Activated naive CD8-positive, alpha-beta T cell treated with anti-CD3 and anti-CD28 coated beads, Interleukin-2, amount 10 ng/mL, durations not matched to agents 7 days and 5 days (primary cell): Measurements from ENCODE around the gene IDNK. TPM values are rescaled to one million over a fixed set of nuclear protein-coding genes. Genes with fewer than 3 reads are reported as not detected.

Experiments
- ATAC-seq: fragments of 150-1000 bp; cut with Tn5 transposase; one replicate; pipeline ENCODE4 v1.10.0; 2021; ENCODE audit warnings: low read depth, moderate library complexity
- POLR2A ChIA-PET: fragments of 350-600 bp; sonication (Branson Sonifier 250); formaldehyde crosslinking; loops from one replicate; lab custom pipeline; 2021; ENCODE audit warnings: antibody characterized with exemption; lab: Charles Lee
- DNase-seq: peaks from one replicate; pipeline ENCODE4 v3.0.0; 2021
- H3K27ac Mint-ChIP-seq: one replicate; pipeline ENCODE4 v1.8.0; 2022; ENCODE audit warnings: mild to moderate bottlenecking, mixed read lengths
- H3K27me3 Mint-ChIP-seq: one replicate; pipeline ENCODE4 v1.8.0; 2022; ENCODE audit warnings: mild to moderate bottlenecking, moderate library complexity, mixed read lengths
- H3K36me3 Mint-ChIP-seq: one replicate; pipeline ENCODE4 v1.8.0; 2021; ENCODE audit warnings: mild to moderate bottlenecking, mixed read lengths
- H3K4me1 Mint-ChIP-seq: one replicate; pipeline ENCODE4 v1.8.0; 2021; ENCODE audit warnings: mixed read lengths
- H3K4me3 Mint-ChIP-seq: one replicate; pipeline ENCODE4 v1.8.0; 2022; ENCODE audit warnings: mild to moderate bottlenecking, moderate library complexity, mixed read lengths
- H3K9me3 Mint-ChIP-seq: one replicate; pipeline ENCODE4 v1.8.0; 2021; ENCODE audit warnings: mixed read lengths
- total RNA-seq, 2 experiments: library from RNA; stranded (reverse); gene quantifications; one replicate each; pipeline ENCODE4 v1.2.3, GENCODE V29; 2021

IDNK gene
- total RNA-seq, 2 experiments from 2014 or later, result 8.3 to 9.8 TPM

DNA sequence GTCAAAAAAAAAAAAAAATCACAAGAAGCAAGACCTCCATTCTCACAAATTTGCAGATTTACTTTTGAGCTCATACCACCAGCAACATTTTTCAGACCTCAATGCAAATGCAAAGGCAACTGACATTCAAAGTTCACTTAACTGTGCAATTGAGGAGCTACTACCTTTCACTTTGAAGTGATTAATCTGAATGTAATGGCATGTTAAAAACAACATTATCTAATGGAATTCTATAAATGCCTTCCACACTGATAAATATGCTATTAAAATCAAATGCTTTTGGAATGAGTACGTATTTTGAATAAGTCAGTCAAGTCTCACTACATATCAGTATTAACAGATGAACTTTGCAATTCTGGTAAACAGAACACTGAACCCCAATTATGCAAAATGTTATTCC is 52.5 kb downstream of the IDNK start:
- H3K27ac Mint-ChIP-seq, result no peak overlapping the region
- ATAC-seq (no peak), DNase-seq (no peak)
- no peaks in the 10 kb centered on the region for H3K9me3 Mint-ChIP-seq
- H3K36me3 Mint-ChIP-seq, result peaks cover 34% of the 10 kb centered on the region
- peaks cover 6% of the 10 kb centered on the region for H3K4me1 Mint-ChIP-seq
- no peak overlapping the region for H3K4me3 Mint-ChIP-seq
- POLR2A ChIA-PET, result no interaction called here
- no peaks in the 10 kb centered on the region for H3K27me3 Mint-ChIP-seq

DNA sequence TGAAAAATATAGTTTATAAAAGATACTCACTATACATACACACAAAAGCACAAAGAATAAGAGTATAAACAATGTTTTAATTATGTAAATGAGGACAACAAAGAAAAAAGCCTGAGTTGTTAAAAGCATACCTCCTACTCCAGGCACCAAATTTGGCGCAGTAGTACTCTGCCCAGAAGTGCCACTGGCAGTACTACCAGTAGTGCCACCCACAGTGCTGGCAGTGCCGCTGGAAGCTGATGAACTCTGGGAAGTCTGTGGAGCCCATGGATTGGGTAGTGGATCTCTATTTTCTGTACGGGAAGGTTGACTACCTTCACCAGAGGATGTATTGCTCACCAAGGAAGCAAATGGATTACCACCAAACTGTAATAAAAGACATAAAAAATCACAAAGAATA is 54.7 kb downstream of the IDNK start:
- POLR2A ChIA-PET, result no interaction called here
- Mint-ChIP-seq H3K36me3 (peaks cover 27% of the 10 kb centered on the region), H3K4me1 (peaks cover 8% of the 10 kb centered on the region), H3K4me3 (no peak overlapping the region), H3K27me3 (no peaks in the 10 kb centered on the region), H3K9me3 (no peaks in the 10 kb centered on the region), H3K27ac (no peak overlapping the region)
- DNase-seq, result no peak
- ATAC-seq, result no peak

DNA sequence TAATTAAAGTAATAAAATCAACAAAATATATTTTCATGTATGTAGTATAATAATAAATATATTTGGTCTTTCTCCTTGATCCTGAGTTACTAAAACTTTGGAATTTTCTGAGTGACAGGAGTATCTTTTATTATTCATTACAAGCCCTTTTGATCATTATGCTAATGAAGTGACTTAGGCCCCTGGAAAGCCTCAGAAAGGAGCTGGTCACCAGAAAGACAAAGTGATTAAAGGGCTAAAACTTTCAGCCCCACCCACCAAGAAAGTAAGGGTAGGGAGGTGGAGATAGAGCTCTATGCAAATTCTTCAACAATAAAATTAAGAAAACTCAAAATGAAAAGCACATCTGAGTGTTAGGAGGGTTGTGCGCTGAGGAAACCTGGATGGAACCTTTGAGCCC is 57.3 kb downstream of the IDNK start:
- no peak for DNase-seq
- Mint-ChIP-seq H3K36me3 (peaks cover 18% of the 10 kb centered on the region), H3K27me3 (no peaks in the 10 kb centered on the region), H3K27ac (no peak overlapping the region), H3K9me3 (no peaks in the 10 kb centered on the region), H3K4me1 (peaks cover 10% of the 10 kb centered on the region), H3K4me3 (no peak overlapping the region)
- POLR2A ChIA-PET, result no interaction called here
- no peak for ATAC-seq

DNA sequence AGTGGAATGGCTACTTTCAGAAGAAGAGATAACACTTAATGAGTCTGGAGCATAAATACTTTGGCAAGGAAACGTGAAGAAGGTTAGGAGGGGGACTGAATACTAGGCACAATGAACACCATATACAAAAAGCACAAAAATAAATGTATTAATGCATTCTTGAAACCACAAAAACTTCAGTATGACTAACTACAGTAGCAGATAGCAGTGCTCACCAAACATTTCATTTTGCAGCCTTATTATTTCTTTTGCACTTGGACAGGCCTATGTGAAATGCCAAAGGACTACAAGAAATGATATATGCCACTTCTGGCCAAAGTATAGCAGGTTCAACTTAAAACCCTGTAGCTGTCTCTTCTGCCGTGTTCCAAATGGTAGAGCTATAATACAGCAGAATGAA is 58.5 kb downstream of the IDNK start:
- H3K27ac Mint-ChIP-seq, result no peak overlapping the region
- no peaks in the 10 kb centered on the region for H3K27me3 Mint-ChIP-seq
- DNase-seq, result no peak
- H3K4me3 Mint-ChIP-seq, result no peak overlapping the region
- POLR2A ChIA-PET, result no interaction called here
- H3K36me3 Mint-ChIP-seq, result peaks cover 18% of the 10 kb centered on the region
- peaks cover 14% of the 10 kb centered on the region for H3K4me1 Mint-ChIP-seq
- H3K9me3 Mint-ChIP-seq, result no peaks in the 10 kb centered on the region
- no peak for ATAC-seq

DNA sequence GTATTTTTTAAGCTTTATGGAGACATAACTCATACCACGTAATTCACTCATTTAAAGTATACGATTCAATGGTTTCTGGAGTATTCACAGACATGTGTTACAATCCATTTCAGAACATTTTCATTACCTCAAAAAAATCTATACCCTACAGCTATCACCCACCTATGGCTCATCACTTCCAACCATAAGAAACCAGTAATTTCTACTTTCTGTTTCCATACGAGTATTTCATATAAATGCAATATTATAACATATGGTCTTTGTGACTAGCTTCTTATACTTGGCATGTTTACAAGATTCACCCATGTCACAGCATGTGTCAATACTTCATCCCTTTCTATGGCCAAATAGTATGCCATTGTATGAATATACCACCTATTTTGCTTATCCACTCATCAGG is 66.0 kb downstream of the IDNK start:
- peaks cover 40% of the 10 kb centered on the region for H3K4me1 Mint-ChIP-seq
- no peak overlapping the region for H3K27ac Mint-ChIP-seq
- peaks cover 9% of the 10 kb centered on the region for H3K36me3 Mint-ChIP-seq
- DNase-seq (no peak), ATAC-seq (no peak)
- POLR2A ChIA-PET, result interaction anchor here (0.6 to 1.2 kb wide), 2 partner anchors 9 to 19 kb away, joined by 3 read pairs; partner anchors contain the start of gene UBQLN1
- H3K27me3 Mint-ChIP-seq, result no peaks in the 10 kb centered on the region
- no peaks in the 10 kb centered on the region for H3K9me3 Mint-ChIP-seq
- H3K4me3 Mint-ChIP-seq, result no peak overlapping the region

DNA sequence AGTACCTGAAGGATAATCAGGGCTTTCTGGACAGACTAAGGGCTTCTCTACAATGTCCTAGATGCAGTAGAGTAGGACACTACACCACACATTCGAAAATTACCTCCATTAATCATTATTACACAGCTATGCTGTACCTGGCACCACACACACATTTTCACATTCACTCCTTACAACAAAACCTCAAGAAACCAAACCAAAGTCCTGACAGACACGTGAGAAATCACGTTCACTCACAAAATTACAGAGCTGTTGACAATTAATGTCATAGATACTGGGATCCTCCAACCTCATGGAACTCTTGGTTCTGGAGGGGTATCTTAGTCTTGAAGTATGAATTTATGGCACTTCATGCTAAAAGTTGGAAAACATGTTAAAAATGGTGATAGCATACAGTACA is 68.5 kb downstream of the IDNK start:
- POLR2A ChIA-PET, result no interaction called here
- H3K27me3 Mint-ChIP-seq, result no peaks in the 10 kb centered on the region
- no peak overlapping the region for H3K27ac Mint-ChIP-seq
- DNase-seq (no peak), ATAC-seq (no peak)
- H3K9me3 Mint-ChIP-seq, result no peaks in the 10 kb centered on the region
- no peak overlapping the region for H3K4me3 Mint-ChIP-seq
- peaks cover 43% of the 10 kb centered on the region for H3K4me1 Mint-ChIP-seq
- H3K36me3 Mint-ChIP-seq, result peaks cover 9% of the 10 kb centered on the region

Other genes with a start within 250 kb of the IDNK start
- gene FRMD3, start 84.7 kb upstream of the IDNK start, total RNA-seq, result 1 to 10 TPM; 1.2 TPM
- gene UBQLN1, start 84.8 kb downstream of the IDNK start, total RNA-seq, result 100 to 1,000 TPM in 1 of 2 experiments, 10 to 100 TPM in 1; 87.9 to 108 TPM
- gene GKAP1, start 194.6 kb downstream of the IDNK start, total RNA-seq, result 1 to 10 TPM; 5.9 to 6.9 TPM